CD4-positive, alpha-beta T cell (primary cell): ENCODE results near the gene SPRED2. TPM values are rescaled to one million over a fixed set of nuclear protein-coding genes. Genes with fewer than 3 reads are reported as not detected.
A peak's percentile ranks its signal among the peaks of the same experiment; 100 is the strongest.

Source experiments
- ATAC-seq: fragments of 200-7000 bp; cut with Tn5 transposase; one replicate; pipeline ENCODE4 v1.10.0; 2022; ENCODE audit warnings: mild to moderate bottlenecking; ENCODE audit not compliant: poor library complexity
- CTCF ChIA-PET: fragments of 350-600 bp; sonication (Branson Sonifier 250); formaldehyde crosslinking; loops from one replicate; lab custom pipeline; 2021; ENCODE audit warnings: antibody characterized with exemption, inconsistent platforms; lab: Charles Lee
- POLR2A ChIA-PET: fragments of 350-600 bp; sonication (Branson Sonifier 250); formaldehyde crosslinking; loops from one replicate; lab custom pipeline; 2021; ENCODE audit warnings: antibody characterized with exemption, inconsistent platforms; lab: Charles Lee
- DNase-seq, 14 experiments: peaks; one replicate each; pipeline ENCODE4 v3.0.0-alpha.2; 2013 to 2020; ENCODE audit warnings: mixed read lengths in 2 of 14
- H3K27ac ChIP-seq, 2 donors: one replicate each; pipeline versions ENCODE4 v1.5.1 to v1.7.0; 2013; ENCODE audit warnings: low read length in 2 of 2, low read depth in 1 of 2, mild to moderate bottlenecking in 1 of 2
- H3K27me3 ChIP-seq, 2 experiments: 1 replicate in 1 of 2; 2 replicates in 1 of 2; pipeline versions ENCODE4 v1.6.1 to v1.7.0; 2013; ENCODE audit warnings: low read length in 2 of 2, control low read depth in 1 of 2, mild to moderate bottlenecking in 1 of 2, moderate library complexity in 1 of 2; ENCODE audit not compliant: insufficient read depth in 2 of 2, control insufficient read depth in 1 of 2
- H3K36me3 ChIP-seq: one replicate; pipeline ENCODE4 v1.6.1; 2013; ENCODE audit warnings: low read length, control low read depth; ENCODE audit not compliant: insufficient read depth
- H3K4me1 ChIP-seq: one replicate; pipeline ENCODE4 v1.6.1; 2013; ENCODE audit warnings: low read length, control low read depth; ENCODE audit not compliant: insufficient read depth
- H3K4me3 ChIP-seq: one replicate; pipeline ENCODE4 v1.5.1; 2013; ENCODE audit warnings: mild to moderate bottlenecking, low read length, moderate library complexity
- H3K9me3 ChIP-seq, 2 experiments: 1 replicate in 1 of 2; 2 replicates in 1 of 2; pipeline versions ENCODE4 v1.6.1 to v1.7.0; 2013; ENCODE audit warnings: low read length in 2 of 2, mild to moderate bottlenecking in 2 of 2, control low read depth in 1 of 2, moderate library complexity in 1 of 2; ENCODE audit not compliant: control insufficient read depth in 1 of 2, insufficient read depth in 1 of 2
- H3K27ac Mint-ChIP-seq: one replicate; pipeline ENCODE4 v1.8.0; 2020; ENCODE audit warnings: mixed read lengths
- H3K27me3 Mint-ChIP-seq: one replicate; pipeline ENCODE4 v1.8.0; 2021; ENCODE audit warnings: mixed read lengths
- H3K36me3 Mint-ChIP-seq: one replicate; pipeline ENCODE4 v1.8.0; 2021; ENCODE audit warnings: low read depth, mixed read lengths
- H3K4me1 Mint-ChIP-seq: one replicate; pipeline ENCODE4 v1.8.0; 2021; ENCODE audit warnings: low read depth, mixed read lengths
- H3K4me3 Mint-ChIP-seq: one replicate; pipeline ENCODE4 v1.8.0; 2020; ENCODE audit warnings: mild to moderate bottlenecking, mixed read lengths
- H3K9me3 Mint-ChIP-seq: one replicate; pipeline ENCODE4 v1.8.0; 2020; ENCODE audit warnings: mixed read lengths
- CTCF ChIP-seq: fragments of 200-600 bp; IDR thresholded peaks from one replicate; pipeline ENCODE4 v1.8.0; 2022; ENCODE audit warnings: antibody characterized with exemption, mild to moderate bottlenecking
- intact Hi-C, 2 experiments: fragments of 100-400 bp; cut with DNase I in 1 of 2; cut with micrococcal nuclease in 1 of 2; formaldehyde crosslinking; loops; one replicate each; pipeline versions ENCODE4 v1.15.1 to v1.9.0; 2023 to 2025; cut with DNase I, micrococcal nuclease
- total RNA-seq, 174 experiments: library from RNA in 2 of 174; stranded (reverse) in 2 of 174; gene quantifications; one replicate each; pipeline ENCODE4 v1.2.3 and lab custom pipeline; 2021 to 2026

The SPRED2 gene
- total RNA-seq, 2 experiments from 2014 or later = 2.5 to 2.8 TPM

GRCh38 chr2:65350651-65351056 lies 81.7 kb downstream of the SPRED2 start:
- Histone ChIP-seq H3K27ac (no peak overlapping the region), H3K4me1 (no peaks in the 10 kb centered on the region), H3K36me3 (no peaks in the 10 kb centered on the region), H3K4me3 (no peak overlapping the region), H3K9me3 (no peaks in the 10 kb centered on the region), H3K27me3 (no peaks in the 10 kb centered on the region)
- H3K27me3 Mint-ChIP-seq = no peaks in the 10 kb centered on the region
- CTCF ChIA-PET = interaction anchor here (0.7 kb wide), 1 partner anchor 72 kb away, joined by 3 read pairs; no protein-coding TSS in a partner anchor
- POLR2A ChIA-PET = no interaction called here
- no peak overlapping the region for H3K27ac Mint-ChIP-seq
- ATAC-seq (no peak), DNase-seq (peak in 1 of 14 experiments; percentile 14)
- peaks cover 7% of the 10 kb centered on the region for H3K4me1 Mint-ChIP-seq
- no peaks in the 10 kb centered on the region for H3K36me3 Mint-ChIP-seq
- no peaks in the 10 kb centered on the region for H3K9me3 Mint-ChIP-seq
- TF ChIP-seq CTCF = no peak
- intact Hi-C loops = loop anchor here in 1 of 2 experiments (1.0 kb wide), 1 partner anchor 85 kb away; no protein-coding TSS in a partner anchor
- no peak overlapping the region for H3K4me3 Mint-ChIP-seq

GRCh38 chr2:65349863-65350262 lies 82.5 kb downstream of the SPRED2 start:
- H3K9me3 ChIP-seq = no peaks in the 10 kb centered on the region
- Mint-ChIP-seq H3K9me3 (no peaks in the 10 kb centered on the region), H3K27me3 (no peaks in the 10 kb centered on the region), H3K4me1 (peaks cover 7% of the 10 kb centered on the region), H3K27ac (no peak overlapping the region), H3K4me3 (no peak overlapping the region), H3K36me3 (no peaks in the 10 kb centered on the region)
- H3K4me3 ChIP-seq = no peak overlapping the region
- POLR2A ChIA-PET = no interaction called here
- H3K27ac ChIP-seq = no peak overlapping the region
- no peaks in the 10 kb centered on the region for H3K27me3 ChIP-seq
- no peak for TF ChIP-seq CTCF
- ATAC-seq (no peak), DNase-seq (no peak)
- CTCF ChIA-PET = no interaction called here
- intact Hi-C loops = loop anchor here (1.0 to 10.0 kb wide), 2 partner anchors 65 to 85 kb away; no protein-coding TSS in a partner anchor
- no peaks in the 10 kb centered on the region for H3K36me3 ChIP-seq
- no peaks in the 10 kb centered on the region for H3K4me1 ChIP-seq

GRCh38 chr2:65347913-65348312 lies 84.5 kb downstream of the SPRED2 start:
- no peak overlapping the region for H3K4me3 Mint-ChIP-seq
- no peak for TF ChIP-seq CTCF
- CTCF ChIA-PET = no interaction called here
- intact Hi-C loops = loop anchor here in 1 of 2 experiments (10.0 kb wide), 1 partner anchor 63 kb away; no protein-coding TSS in a partner anchor
- H3K9me3 Mint-ChIP-seq = no peaks in the 10 kb centered on the region
- Histone ChIP-seq H3K4me1 (no peaks in the 10 kb centered on the region), H3K27ac (no peak overlapping the region), H3K9me3 (no peaks in the 10 kb centered on the region), H3K36me3 (no peaks in the 10 kb centered on the region), H3K4me3 (no peak overlapping the region), H3K27me3 (no peaks in the 10 kb centered on the region)
- no peak overlapping the region for H3K27ac Mint-ChIP-seq
- DNase-seq (no peak), ATAC-seq (no peak)
- H3K36me3 Mint-ChIP-seq = no peaks in the 10 kb centered on the region
- no peaks in the 10 kb centered on the region for H3K27me3 Mint-ChIP-seq
- POLR2A ChIA-PET = no interaction called here
- peaks cover 7% of the 10 kb centered on the region for H3K4me1 Mint-ChIP-seq
